ENCODE results near the gene LMF2.

GRCh38 chr22:50526834-50527801 is 19.6 kb upstream of the LMF2 start:
- TF ChIP-seq, protein P1, sequence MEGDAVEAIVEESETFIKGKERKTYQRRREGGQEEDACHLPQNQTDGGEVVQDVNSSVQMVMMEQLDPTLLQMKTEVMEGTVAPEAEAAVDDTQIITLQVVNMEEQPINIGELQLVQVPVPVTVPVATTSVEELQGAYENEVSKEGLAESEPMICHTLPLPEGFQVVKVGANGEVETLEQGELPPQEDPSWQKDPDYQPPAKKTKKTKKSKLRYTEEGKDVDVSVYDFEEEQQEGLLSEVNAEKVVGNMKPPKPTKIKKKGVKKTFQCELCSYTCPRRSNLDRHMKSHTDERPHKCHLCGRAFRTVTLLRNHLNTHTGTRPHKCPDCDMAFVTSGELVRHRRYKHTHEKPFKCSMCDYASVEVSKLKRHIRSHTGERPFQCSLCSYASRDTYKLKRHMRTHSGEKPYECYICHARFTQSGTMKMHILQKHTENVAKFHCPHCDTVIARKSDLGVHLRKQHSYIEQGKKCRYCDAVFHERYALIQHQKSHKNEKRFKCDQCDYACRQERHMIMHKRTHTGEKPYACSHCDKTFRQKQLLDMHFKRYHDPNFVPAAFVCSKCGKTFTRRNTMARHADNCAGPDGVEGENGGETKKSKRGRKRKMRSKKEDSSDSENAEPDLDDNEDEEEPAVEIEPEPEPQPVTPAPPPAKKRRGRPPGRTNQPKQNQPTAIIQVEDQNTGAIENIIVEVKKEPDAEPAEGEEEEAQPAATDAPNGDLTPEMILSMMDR (IDR thresholded peaks at IDR 0.05) = no peak
- peak in 1 of 4 donors; percentile 56 for TF ChIP-seq POLR2A (IDR thresholded peaks at IDR 0.05)

Data from esophagus squamous epithelium (tissue), 4 donors.